D721Med (cell line): ENCODE data around the gene NOB1.
"Not testable (repeated sequence)": the region's sequence is repeated elsewhere in the genome, so short reads cannot be mapped to it uniquely, and the experiment has no call there.

Source experiments
- DNase-seq: peaks from one replicate; pipeline ENCODE4 v3.0.0; 2011; ENCODE audit warnings: low spot score; ENCODE audit not compliant: insufficient read length
- FAIRE-seq: peaks from 2 replicates; lab custom pipeline; 2011; peaks lifted over from hg19 to GRCh38; lab: Jason Lieb, UNC
- CTCF ChIP-seq: IDR thresholded peaks from 2 replicates; pipeline ENCODE4 v1.5.1; 2012; ENCODE audit warnings: mild to moderate bottlenecking, control low read depth; ENCODE audit not compliant: insufficient read depth; ENCODE audit errors: missing control alignments

Gene NOB1

GRCh38 chr16:69769404-69769803 is 14.7 kb upstream of the NOB1 start:
- no peak for TF ChIP-seq CTCF

GRCh38 chr16:69768666-69769065 is 13.9 kb upstream of the NOB1 start:
- no peak for TF ChIP-seq CTCF
- DNase-seq, result no peak
- no peak for FAIRE-seq

More at GRCh38 chr16:69769404-69769803, 14.7 kb upstream of the NOB1 start:
- no peak for FAIRE-seq
- no peak for DNase-seq

GRCh38 chr16:69767459-69768229 is 12.9 kb upstream of the NOB1 start:
- DNase-seq (no peak), FAIRE-seq (no peak)
- TF ChIP-seq CTCF, result no peak

- DNase-seq, result no peak
These were observed 8.8 kb upstream of the NOB1 start for GRCh38 chr16:69763599-69763942.

GRCh38 chr16:69762814-69763598 is 8.3 kb upstream of the NOB1 start:
- TF ChIP-seq CTCF, result no peak
- no peak for FAIRE-seq
- DNase-seq, result no peak

More at GRCh38 chr16:69763599-69763942, 8.8 kb upstream of the NOB1 start:
- no peak for FAIRE-seq
- TF ChIP-seq CTCF, result no peak

- FAIRE-seq, result no peak
- DNase-seq, result peak; percentile 19
- TF ChIP-seq CTCF, result no peak
These were observed 7.5 kb upstream of the NOB1 start, which contains the start of gene WWP2 for GRCh38 chr16:69761983-69762813. Gene WWP2 (plus strand): TSS chr16:69762332. CDS start chr16:69787011, 24,679 bp downstream.

GRCh38 chr16:69757375-69757774 is 2.6 kb upstream of the NOB1 start:
- FAIRE-seq, DNase-seq: not testable (repeated sequence)
